Adrenal gland (tissue), 5 donors: Measurements from ENCODE around the gene EIF4G2.

Experiments used
- POLR2A ChIP-seq, 2 donors: fragments of 450-650 bp; IDR thresholded peaks; one replicate each; pipeline ENCODE4 v1.6.1; 2017; ENCODE audit warnings: antibody characterized with exemption in 2 of 2, mild to moderate bottlenecking in 2 of 2, moderate library complexity in 1 of 2
- TF ChIP-seq, protein P1 (sequence below), 6 experiments: fragments of 450-650 bp in 4 of 6; fragments of 200-600 bp in 2 of 6; sonication (generic) in 1 of 6; IDR thresholded peaks; 1 replicate in 5 of 6; 2 replicates in 1 of 6; pipeline versions ENCODE4 v1.5.1 to v1.8.0; 2016 to 2021; ENCODE audit warnings: antibody characterized with exemption in 6 of 6, mild to moderate bottlenecking in 2 of 6, moderate library complexity in 1 of 6
- donor health status: DM: no; HTN: no; CAD: no.

DNA sequence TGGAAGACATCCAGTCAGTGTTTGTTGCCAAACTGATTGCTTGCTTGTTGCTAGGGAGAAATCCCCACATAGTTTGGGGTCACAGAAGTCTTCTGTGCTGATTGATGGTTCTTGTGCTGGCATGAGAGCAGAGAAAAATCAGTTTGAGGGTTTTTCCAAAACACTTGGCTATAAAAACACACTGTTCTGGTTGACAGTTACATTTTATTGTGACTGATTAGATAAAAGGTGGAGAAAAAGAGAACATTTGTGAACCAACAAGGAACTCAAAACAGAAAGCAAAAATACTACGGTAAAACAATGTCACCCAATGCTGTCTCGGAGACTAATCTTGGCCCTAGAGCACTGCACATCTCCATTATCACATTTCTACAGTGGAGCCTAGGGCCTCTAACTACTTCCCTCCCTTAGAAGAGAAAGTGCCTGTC, 14.4 kb upstream of the EIF4G2 start:
- TF ChIP-seq, protein P1, sequence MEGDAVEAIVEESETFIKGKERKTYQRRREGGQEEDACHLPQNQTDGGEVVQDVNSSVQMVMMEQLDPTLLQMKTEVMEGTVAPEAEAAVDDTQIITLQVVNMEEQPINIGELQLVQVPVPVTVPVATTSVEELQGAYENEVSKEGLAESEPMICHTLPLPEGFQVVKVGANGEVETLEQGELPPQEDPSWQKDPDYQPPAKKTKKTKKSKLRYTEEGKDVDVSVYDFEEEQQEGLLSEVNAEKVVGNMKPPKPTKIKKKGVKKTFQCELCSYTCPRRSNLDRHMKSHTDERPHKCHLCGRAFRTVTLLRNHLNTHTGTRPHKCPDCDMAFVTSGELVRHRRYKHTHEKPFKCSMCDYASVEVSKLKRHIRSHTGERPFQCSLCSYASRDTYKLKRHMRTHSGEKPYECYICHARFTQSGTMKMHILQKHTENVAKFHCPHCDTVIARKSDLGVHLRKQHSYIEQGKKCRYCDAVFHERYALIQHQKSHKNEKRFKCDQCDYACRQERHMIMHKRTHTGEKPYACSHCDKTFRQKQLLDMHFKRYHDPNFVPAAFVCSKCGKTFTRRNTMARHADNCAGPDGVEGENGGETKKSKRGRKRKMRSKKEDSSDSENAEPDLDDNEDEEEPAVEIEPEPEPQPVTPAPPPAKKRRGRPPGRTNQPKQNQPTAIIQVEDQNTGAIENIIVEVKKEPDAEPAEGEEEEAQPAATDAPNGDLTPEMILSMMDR (IDR thresholded peaks at IDR 0.05) = no peak
- no peak for TF ChIP-seq POLR2A (IDR thresholded peaks at IDR 0.05)
